GM12892 (cell line): Measurements from ENCODE around the gene TFF1.

Experiments
- POLR2A ChIP-seq: IDR thresholded peaks from 2 replicates; pipeline ENCODE4 v1.6.1; 2011; ENCODE audit warnings: low read depth, low read length, control low read depth
- TAF1 ChIP-seq: IDR thresholded peaks from 2 replicates; pipeline ENCODE4 v1.6.1; 2011; ENCODE audit warnings: low read depth, mild to moderate bottlenecking, control low read depth, low read length, borderline replicate concordance

DNA sequence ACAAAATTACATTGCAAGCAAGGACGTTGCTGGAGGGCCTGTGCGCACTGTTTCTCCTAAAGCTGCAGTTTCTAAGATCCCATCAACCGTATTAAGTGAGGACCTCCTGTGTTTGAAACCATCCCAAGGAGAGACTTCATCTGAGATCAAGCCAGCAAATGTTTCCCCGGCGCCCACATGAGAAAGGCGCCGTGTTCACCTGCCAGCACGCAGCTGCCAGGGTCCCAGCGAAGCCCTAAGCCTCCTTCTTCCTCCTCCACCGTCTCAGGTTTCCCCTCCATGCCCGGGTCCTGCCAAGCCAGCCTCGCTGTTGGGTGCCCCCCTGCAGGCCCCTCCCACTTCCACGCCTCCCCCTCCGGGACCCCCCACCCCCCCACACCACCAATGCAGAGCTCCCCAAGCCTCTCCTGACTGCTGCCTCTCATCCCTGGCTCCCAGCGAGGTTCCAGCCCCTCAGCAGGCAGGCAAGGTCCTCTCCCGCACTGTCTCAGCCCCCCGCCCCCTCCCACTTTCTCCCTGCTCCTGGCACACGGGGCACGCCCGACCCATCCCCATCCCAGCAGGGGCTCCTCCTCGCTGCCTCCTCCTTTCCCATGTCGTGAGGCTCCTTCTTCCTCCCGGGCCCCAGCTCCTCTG lies 8.6 kb upstream of the TFF1 start:
- TF ChIP-seq POLR2A (no peak), TAF1 (no peak)
